HepG2 (cell line): ENCODE results near the gene ZNF740. TPM values are rescaled to one million over a fixed set of nuclear protein-coding genes. Genes with fewer than 3 reads are reported as not detected.
A peak's percentile ranks its signal among the peaks of the same experiment; 100 is the strongest.

Experiments
- BHLHE40 ChIP-seq: IDR thresholded peaks from 2 replicates; pipeline ENCODE4 v1.6.1; 2011; ENCODE audit warnings: low read length, improper control_type of control experiment
- HBP1 ChIP-seq: IDR thresholded peaks from 2 replicates; pipeline ENCODE4 v1.6.1; 2016; ENCODE audit warnings: low read depth, control low read depth
- KLF6 ChIP-seq: IDR thresholded peaks from 2 replicates; pipeline ENCODE4 v1.8.0; 2016; ENCODE audit warnings: missing biosample characterization, missing genetic modification reagents
- PRPF4 ChIP-seq: fragments of 200-400 bp; formaldehyde crosslinking; IDR thresholded peaks from 2 replicates; pipeline ENCODE4 v1.6.1; 2016; ENCODE audit warnings: low read length, low read depth; ENCODE audit not compliant: poor library complexity, severe bottlenecking
- RBM39 ChIP-seq: fragments of 200-400 bp; formaldehyde crosslinking; IDR thresholded peaks from one replicate; pipeline ENCODE4 v1.6.1; 2018; ENCODE audit warnings: antibody characterized with exemption, mild to moderate bottlenecking, low read depth, low read length; ENCODE audit not compliant: poor library complexity, severe bottlenecking
- SMAD3 ChIP-seq: sonication (generic); formaldehyde crosslinking; IDR thresholded peaks from 2 replicates; pipeline ENCODE4 v1.4.0; 2020; ENCODE audit warnings: missing genetic modification reagents
- TBL1XR1 ChIP-seq: fragments of 150-350 bp; IDR thresholded peaks from 2 replicates; pipeline ENCODE4 v1.6.1; 2014; ENCODE audit warnings: borderline replicate concordance, low read length; ENCODE audit not compliant: partially characterized antibody
- TEAD3 ChIP-seq: optimal IDR thresholded peaks from 2 replicates; pipeline ENCODE3; 2016; ENCODE audit warnings: borderline replicate concordance
- ZBTB4 ChIP-seq: sonication (generic); formaldehyde crosslinking; IDR thresholded peaks from 2 replicates; pipeline ENCODE4 v1.4.0; 2020; ENCODE audit warnings: missing genetic modification reagents, mild to moderate bottlenecking, borderline replicate concordance
- ZFX ChIP-seq: sonication (generic); formaldehyde crosslinking; IDR thresholded peaks from 2 replicates; pipeline ENCODE4 v1.4.0; 2020; ENCODE audit warnings: mild to moderate bottlenecking, low read depth, missing genetic modification reagents, moderate library complexity
- ZKSCAN8 ChIP-seq: IDR thresholded peaks from 2 replicates; pipeline ENCODE4 v1.6.1; 2016; ENCODE audit warnings: borderline replicate concordance, missing genetic modification reagents, missing compliant biosample characterization
- ZNF138 ChIP-seq: sonication (generic); formaldehyde crosslinking; IDR thresholded peaks from 2 replicates; pipeline ENCODE4 v1.5.0; 2020; ENCODE audit warnings: mild to moderate bottlenecking, low read depth, missing genetic modification reagents
- ZNF225 ChIP-seq: sonication (generic); formaldehyde crosslinking; IDR thresholded peaks from 2 replicates; pipeline ENCODE4 v1.4.0; 2020; ENCODE audit warnings: mild to moderate bottlenecking, missing genetic modification reagents
- ZNF501 ChIP-seq: sonication (generic); formaldehyde crosslinking; IDR thresholded peaks from 2 replicates; pipeline ENCODE4 v1.5.1; 2020; ENCODE audit warnings: mild to moderate bottlenecking, moderate library complexity, missing genetic modification reagents
- ZNF512B ChIP-seq: sonication (generic); formaldehyde crosslinking; IDR thresholded peaks from 2 replicates; pipeline ENCODE4 v1.5.1; 2020; ENCODE audit warnings: missing genetic modification reagents, mild to moderate bottlenecking, borderline replicate concordance
- ZNF766 ChIP-seq: sonication (generic); formaldehyde crosslinking; IDR thresholded peaks from 2 replicates; pipeline ENCODE4 v1.5.0; 2020; ENCODE audit warnings: missing genetic modification reagents, borderline replicate concordance
- polyA plus RNA-seq, 8 experiments: library from polyadenylated mRNA; depleted of rRNA in 3 of 8; stranded (reverse) in 7 of 8; unstranded in 1 of 8; fragments of >200 nt; fragmentation: Illumina TruSeq in 4 of 8; extraction: Trizol in 4 of 8; gene quantifications; 2 replicates each; pipeline versions ENCODE4 v1.2.1 to v1.2.3, GENCODE V29; 2011 to 2016; ENCODE audit warnings: low read depth in 4 of 8, missing spikeins in 1 of 8, mixed read lengths in 1 of 8; ENCODE audit not compliant: insufficient read depth in 1 of 8
- total RNA-seq, 5 experiments: library from RNA; depleted of rRNA; stranded (reverse); fragments of >200 nt; fragmentation: Illumina TruSeq; extraction: Trizol; gene quantifications; 2 replicates each; pipeline ENCODE4 v1.2.3, GENCODE V29; 2016; ENCODE audit warnings: low read depth in 1 of 5
- TF ChIP-seq, protein P1 (sequence below): sonication (generic); formaldehyde crosslinking; IDR thresholded peaks from 2 replicates; pipeline ENCODE4 v1.5.1; 2020; ENCODE audit warnings: mild to moderate bottlenecking, missing genetic modification reagents, borderline replicate concordance

Gene ZNF740
- total and polyA plus RNA-seq, 2 of the 13 experiments (the other 11 are each of a cell fraction or from before 2014, with no cell fraction given) = 16.9 to 19.0 TPM

DNA sequence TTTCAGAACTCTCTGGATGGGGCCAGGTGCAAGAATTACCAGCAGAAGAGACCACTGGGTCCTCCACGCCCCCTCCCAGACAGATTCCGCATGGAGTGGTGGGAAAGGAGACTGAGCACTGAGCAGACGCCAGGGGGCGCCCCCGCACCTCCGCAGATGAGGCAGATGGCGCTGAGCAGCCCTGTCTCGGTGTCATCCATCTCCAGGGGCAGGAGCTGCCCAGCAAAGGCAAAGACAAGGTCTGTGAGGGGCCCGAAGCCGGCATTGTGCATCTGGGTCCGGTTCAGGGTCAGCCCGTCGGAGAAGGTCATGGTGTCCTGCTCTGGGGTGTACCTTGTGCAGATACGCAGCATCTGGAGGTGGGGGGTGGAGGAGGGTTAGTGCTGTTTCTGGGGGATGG lies 32.8 kb downstream of the ZNF740 start (continued):
- TF ChIP-seq TEAD3 (peak; percentile 27), ZBTB4 (CRISPR knock-in tag) (no peak), ZNF766 (CRISPR knock-in tag) (no peak), SMAD3 (CRISPR knock-in tag) (no peak), PRPF4 (no peak), ZNF512B (CRISPR knock-in tag) (no peak), ZFX (no peak), ZKSCAN8 (CRISPR knock-in tag) (no peak), TBL1XR1 (no peak), RBM39 (no peak), HBP1 (CRISPR knock-in tag) (0 out of 2 replicates have a peak, but pooled peaks have one; percentile 55), KLF6 (CRISPR knock-in tag) (no peak), ZNF501 (CRISPR knock-in tag) (no peak), ZNF138 (CRISPR knock-in tag) (no peak), ZNF225 (CRISPR knock-in tag) (0 out of 2 replicates have a peak, but pooled peaks have one; percentile 69), BHLHE40 (no peak)
- TF ChIP-seq, protein P1, sequence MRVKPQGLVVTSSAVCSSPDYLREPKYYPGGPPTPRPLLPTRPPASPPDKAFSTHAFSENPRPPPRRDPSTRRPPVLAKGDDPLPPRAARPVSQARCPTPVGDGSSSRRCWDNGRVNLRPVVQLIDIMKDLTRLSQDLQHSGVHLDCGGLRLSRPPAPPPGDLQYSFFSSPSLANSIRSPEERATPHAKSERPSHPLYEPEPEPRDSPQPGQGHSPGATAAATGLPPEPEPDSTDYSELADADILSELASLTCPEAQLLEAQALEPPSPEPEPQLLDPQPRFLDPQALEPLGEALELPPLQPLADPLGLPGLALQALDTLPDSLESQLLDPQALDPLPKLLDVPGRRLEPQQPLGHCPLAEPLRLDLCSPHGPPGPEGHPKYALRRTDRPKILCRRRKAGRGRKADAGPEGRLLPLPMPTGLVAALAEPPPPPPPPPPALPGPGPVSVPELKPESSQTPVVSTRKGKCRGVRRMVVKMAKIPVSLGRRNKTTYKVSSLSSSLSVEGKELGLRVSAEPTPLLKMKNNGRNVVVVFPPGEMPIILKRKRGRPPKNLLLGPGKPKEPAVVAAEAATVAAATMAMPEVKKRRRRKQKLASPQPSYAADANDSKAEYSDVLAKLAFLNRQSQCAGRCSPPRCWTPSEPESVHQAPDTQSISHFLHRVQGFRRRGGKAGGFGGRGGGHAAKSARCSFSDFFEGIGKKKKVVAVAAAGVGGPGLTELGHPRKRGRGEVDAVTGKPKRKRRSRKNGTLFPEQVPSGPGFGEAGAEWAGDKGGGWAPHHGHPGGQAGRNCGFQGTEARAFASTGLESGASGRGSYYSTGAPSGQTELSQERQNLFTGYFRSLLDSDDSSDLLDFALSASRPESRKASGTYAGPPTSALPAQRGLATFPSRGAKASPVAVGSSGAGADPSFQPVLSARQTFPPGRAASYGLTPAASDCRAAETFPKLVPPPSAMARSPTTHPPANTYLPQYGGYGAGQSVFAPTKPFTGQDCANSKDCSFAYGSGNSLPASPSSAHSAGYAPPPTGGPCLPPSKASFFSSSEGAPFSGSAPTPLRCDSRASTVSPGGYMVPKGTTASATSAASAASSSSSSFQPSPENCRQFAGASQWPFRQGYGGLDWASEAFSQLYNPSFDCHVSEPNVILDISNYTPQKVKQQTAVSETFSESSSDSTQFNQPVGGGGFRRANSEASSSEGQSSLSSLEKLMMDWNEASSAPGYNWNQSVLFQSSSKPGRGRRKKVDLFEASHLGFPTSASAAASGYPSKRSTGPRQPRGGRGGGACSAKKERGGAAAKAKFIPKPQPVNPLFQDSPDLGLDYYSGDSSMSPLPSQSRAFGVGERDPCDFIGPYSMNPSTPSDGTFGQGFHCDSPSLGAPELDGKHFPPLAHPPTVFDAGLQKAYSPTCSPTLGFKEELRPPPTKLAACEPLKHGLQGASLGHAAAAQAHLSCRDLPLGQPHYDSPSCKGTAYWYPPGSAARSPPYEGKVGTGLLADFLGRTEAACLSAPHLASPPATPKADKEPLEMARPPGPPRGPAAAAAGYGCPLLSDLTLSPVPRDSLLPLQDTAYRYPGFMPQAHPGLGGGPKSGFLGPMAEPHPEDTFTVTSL = no peak
